HG02623 (cell line): ENCODE data around the gene PDPR.
"Not testable (repeated sequence)": the region's sequence is repeated elsewhere in the genome, so short reads cannot be mapped to it uniquely, and the experiment has no call there.

ENCODE experiments used
- ATAC-seq: cut with Tn5 transposase; IDR thresholded peaks from one replicate; pipeline ENCODE4 v1.9.1; 2021; ENCODE audit warnings: moderate library complexity; ENCODE audit not compliant: unreplicated experiment

The PDPR gene

DNA sequence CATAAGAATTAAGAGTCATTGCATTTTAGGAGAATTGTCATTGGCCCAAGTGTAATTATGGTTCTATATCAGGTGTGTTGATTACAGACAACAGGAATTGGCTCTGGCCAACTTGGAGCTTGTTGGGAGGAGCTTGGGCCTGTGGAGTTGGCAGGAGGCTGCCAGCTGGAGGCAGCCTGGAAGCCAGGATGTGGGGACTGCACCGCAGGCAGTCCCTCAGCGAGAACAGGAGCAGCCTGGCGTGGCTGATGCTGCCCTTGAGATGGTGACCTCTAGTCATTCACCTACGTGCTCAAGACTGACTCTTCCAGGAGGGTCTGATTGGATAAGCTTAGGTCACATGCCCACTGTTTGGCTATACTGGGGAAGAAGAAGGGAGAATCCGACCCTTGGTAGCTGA, 13.6 kb downstream of the PDPR start:
- ATAC-seq: not testable (repeated sequence)

DNA sequence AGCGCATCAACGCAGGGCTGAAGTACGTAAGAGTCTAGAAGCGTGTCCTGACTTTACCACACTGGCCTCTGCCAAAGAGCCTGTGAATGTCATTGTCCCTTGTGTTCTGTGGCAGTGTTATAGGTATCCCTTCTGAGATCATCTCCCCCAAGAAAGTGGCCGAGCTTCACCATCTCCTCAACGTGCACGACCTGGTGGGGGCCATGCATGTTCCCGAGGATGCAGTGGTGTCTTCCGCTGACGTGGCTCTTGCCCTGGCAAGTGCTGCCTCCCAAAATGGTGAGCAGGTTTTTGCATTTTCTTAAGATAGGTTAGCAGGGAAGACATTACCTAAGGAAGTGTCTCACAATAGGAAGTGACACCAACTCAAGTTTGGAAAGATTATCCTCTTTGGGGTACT, 14.7 kb downstream of the PDPR start:
- not testable (repeated sequence) for ATAC-seq

DNA sequence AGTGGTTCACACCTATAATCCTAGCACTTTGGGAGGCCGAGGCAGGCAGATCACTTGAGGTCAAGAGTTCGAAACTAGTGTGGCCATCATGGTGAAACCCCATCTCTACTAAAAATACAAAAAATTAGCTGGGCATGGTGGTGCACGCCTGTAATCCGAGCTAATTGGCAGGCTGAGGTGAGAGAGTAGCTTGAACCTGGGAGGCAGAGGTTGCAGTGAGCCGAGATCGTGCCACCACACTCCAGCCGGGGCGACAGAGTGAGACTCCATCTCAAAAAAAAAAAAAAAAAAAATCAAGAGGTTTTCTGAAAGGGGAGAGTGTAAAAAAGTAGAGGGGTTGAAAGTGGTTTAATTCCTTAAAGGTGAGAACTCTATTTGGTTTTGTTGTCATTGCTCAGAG, 21.7 kb downstream of the PDPR start:
- ATAC-seq: not testable (repeated sequence)

DNA sequence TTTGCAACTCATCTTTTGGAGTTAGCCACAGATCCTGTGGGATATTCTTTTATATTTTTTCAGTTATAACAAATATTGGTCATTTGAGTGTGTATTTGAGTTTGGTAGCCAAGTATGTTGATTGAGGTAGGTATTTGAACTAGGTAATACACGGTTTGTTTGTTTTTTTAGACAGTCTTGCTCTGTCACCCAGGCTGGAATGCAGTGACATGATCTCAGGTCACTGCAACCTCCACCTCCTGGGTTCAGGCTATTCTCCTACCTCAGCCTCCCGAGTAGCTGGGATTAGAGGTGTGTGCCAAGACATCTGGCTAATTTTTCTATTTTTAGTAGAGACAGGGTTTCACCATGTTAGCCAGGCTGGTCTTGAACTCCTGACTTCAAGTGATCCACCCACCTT, 22.5 kb downstream of the PDPR start:
- not testable (repeated sequence) for ATAC-seq

DNA sequence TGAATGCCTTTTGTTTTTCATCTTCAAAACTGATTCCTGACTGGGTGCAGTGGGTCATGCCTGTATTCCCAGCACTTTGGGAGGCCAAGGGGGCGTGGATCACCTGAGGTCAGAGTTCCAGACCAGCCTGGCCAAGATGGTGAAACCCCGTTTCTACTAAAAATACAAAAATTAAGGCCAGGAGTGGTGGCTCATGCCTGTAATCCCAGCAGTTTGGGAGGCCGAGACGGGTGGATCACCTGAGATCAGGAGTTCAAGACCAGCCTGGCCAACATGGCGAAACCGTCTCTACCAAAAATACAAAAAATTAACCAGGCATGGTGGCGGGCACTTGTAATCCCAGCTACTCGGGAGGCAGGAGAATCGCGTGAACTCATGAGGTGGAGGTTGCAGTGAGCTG, 28.6 kb downstream of the PDPR start:
- ATAC-seq: not testable (repeated sequence)

DNA sequence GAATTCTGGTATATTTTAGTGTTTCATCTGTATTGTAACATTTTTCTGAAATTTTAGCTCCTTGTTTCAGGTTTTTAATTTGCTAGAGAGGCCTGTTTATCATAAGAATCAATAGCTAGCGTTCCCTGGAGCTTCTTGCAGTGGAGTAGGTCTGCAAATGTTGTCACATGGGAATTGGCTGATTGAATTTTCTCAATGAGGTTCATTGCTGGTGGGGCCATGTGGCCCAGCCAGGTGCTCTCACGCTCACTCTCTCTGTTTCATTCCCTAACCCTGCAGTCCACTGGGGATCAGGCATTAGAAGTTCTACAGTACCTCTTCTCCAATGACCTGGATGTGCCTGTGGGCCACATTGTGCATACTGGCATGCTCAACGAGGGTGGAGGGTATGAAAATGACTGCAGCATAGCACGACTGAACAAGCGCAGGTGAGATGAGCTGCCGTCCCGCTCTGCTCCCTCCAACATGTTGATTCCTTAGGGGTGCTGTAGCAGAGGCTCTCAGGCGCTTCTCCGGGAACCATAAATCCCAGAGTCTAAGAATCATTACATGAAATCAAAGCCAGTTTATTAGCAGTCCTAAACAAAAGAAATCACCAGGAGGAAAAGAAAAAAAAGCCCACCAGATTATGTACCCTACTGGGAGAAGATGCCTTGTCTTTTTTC, 29.2 kb downstream of the PDPR start:
- ATAC-seq: not testable (repeated sequence)

DNA sequence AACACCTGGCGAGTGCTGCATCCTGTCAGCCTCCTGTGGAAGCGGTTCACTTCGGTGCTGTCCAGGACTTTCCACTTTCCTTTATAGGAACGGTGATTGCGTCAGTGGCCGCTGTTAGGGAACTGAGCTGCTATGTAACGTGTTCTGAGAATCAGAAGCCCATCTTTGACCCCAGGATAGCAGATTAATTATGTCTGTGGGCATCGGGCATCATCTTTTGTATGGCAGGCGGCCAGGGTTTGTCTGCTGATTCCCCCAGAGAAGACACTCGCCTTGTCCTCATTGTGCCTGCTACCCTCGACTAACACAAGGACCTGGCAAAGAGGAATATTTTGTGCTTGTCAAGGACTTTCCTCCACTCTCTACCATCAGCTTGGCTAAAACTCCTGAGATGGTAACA, 33.7 kb downstream of the PDPR start:
- ATAC-seq: not testable (repeated sequence)

DNA sequence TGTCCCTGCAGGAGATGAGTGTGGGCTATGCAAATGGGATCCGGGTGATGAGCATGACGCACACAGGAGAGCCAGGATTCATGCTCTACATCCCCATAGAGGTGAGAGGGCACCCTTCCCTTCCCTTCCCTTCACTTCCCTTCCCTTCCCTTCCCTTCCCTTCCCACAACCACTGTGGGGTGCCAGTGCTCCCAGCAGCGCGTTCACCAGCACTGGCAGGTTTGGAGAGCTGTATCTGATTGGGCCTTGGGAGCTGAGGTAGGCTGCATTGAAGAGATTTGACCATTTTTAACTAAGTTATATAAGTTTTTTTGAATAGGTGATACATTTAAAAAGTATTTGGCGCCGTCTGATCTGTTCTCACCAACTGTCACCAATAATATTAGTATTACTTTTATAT, 34.3 kb downstream of the PDPR start:
- not testable (repeated sequence) for ATAC-seq

DNA sequence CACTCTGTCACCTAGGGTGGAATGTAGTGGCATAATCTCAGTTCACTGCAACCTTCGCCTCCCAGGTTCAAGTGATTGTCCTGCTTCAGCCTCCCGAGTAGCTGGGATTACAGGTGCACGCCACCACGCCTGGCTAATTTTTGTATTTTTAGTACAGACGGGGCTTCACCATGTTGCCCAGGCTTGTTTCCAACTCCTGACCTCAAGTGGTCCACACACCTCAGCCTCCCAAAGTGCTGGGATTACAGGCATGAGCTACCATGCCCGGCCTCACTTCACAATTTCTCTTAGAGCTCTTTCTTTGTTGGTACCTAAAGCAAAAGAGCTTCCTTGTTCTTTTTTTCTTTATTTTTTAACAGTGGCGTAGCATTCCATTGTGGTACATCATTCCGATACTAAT, 35.2 kb downstream of the PDPR start:
- ATAC-seq: not testable (repeated sequence)

DNA sequence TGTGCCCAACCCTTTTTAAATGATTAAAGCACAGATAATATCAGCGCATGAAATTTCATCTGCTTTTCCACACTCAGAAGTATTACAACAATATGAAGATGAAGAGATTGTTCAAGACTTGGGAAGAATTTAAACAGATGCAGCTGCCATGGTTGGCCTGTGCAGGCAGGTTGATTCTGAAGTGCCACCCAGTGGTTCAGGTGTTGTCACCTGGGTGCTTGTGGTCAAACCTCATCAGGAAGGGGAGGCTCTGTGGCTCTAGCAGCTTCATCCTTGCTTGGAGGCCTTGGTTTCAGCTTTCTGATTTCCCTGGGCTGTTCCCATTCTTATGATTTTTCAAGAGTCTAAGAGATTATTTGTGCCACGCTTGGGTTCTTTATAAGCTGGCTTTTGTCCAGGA, 37.3 kb downstream of the PDPR start:
- ATAC-seq: no peak

DNA sequence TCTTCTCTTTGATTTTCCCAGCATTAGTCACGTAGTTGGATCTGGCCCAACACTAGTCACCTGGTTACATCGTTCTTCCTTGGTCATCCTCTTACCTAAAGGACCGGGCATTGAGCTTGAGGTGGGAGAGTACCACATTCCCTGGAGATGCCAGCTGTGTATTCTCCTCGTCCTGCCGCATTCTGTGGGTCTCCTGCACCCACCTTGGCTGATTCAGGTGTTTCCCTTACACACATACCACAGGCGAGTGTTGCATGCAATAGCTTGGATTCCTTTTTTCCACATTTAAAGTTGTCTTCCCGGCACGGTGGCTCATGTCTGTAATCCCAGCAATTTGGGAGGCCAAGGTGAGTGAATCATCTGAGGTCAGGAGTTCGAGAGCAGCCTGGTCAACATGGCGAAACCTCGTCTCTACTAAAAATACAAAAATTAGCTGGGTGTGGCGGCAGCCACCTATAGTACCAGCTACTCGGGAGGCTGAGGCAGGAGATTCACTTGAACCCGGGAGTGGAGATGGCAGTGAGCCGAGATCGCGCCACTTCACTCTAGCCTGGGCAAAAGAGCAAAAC, 37.9 kb downstream of the PDPR start:
- ATAC-seq: no peak

DNA sequence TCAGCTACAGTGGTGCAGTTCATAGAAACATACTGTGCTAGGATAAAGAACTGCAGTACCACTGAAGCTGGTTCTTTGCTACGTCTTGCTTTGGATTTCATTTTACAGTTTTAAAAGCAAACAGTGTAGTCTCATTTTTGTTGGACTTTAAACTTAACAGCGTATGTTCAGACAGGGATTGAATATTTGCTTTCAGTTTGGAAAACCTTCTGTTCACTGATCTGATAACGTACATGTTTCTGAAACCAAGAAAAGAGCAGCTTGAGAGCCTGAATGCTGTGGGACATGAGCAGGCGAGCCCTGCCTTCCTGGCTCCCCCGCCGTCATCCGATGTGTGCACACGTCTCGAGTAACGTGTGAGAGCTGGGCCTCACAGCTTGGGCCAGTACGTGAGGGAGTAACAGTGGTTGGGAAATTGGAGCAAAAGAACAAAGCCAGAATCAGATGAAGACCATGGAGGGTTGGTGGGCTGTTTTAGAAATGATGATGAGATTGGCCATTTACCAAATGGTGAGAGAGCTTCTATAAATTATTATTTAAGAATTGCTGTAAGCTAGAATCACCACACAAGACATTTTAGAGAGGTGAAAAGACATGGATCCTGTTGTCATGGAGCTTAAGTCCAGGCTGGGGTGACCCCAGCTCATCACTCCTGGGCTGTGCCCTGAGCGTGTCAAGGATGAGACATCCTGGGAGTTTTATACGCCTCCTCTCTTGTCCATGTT, 38.6 kb downstream of the PDPR start:
- no peak for ATAC-seq

DNA sequence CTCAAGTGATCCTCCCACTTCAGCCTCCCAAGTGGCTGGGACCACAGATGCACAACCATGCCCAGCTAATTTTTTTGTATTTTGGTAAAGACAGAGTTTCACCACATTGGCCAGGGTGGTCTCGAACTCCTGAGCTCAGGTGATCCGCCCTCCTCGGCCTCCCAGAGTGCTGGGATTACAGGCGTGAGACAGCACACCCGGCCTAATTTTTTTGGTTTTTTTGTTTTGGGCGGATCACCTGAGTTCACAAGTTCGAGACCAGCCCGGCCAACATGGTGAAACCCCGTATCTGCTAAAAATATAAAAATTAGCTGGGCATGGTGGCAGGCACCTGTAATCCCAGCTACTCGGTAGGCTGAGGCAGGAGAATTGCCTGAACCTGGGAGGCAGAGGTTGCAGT, 40.6 kb downstream of the PDPR start:
- not testable (repeated sequence) for ATAC-seq

DNA sequence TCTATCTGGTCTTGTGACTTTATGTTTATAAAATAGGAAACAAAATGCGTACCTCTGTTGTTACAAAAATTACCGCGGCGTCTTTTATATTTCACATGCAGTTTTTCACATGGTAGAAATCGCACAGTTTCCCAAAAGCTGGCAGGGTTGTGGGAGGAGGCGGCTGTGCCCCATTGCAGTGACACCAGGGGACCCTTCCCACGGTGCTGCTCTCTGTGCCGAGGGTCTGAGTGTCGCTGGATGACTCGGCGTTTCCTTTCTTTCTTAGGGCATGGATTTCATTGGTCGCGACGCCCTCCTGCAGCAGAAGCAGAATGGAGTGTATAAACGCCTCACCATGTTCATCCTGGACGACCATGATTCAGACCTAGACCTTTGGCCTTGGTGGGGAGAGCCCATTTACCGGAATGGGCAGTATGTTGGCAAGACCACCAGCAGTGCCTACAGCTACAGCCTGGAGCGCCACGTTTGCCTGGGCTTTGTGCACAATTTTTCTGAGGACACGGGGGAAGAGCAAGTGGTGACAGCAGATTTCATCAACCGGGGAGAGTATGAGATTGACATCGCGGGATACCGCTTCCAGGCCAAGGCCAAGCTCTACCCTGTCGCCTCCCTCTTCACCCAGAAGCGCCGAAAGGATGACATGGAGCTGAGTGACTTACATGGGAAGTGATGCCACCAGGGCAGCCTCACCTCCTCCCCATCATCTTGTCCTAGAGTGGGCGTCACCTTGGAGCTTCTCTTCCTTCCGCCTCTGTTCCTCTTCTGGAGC, 42.3 kb downstream of the PDPR start:
- ATAC-seq: no peak

DNA sequence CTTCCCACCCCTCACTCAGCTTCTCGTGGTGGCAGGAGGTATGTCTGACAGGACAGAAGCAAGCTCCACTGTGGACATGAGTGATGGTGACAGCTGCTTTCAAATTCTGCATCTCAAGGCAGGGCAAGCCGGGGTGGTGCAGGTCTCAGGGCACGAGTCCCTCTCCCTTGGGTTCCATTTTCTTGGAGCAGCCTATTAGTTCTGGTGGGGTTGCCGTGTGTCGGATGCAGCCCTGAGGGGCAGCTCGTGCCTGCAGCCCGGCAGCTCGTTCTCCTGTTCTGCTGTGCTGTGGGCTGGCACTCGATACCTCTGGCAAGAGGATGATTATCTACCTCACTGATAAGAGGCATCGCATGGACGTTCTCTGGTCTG, 43.0 kb downstream of the PDPR start:
- ATAC-seq: no peak

DNA sequence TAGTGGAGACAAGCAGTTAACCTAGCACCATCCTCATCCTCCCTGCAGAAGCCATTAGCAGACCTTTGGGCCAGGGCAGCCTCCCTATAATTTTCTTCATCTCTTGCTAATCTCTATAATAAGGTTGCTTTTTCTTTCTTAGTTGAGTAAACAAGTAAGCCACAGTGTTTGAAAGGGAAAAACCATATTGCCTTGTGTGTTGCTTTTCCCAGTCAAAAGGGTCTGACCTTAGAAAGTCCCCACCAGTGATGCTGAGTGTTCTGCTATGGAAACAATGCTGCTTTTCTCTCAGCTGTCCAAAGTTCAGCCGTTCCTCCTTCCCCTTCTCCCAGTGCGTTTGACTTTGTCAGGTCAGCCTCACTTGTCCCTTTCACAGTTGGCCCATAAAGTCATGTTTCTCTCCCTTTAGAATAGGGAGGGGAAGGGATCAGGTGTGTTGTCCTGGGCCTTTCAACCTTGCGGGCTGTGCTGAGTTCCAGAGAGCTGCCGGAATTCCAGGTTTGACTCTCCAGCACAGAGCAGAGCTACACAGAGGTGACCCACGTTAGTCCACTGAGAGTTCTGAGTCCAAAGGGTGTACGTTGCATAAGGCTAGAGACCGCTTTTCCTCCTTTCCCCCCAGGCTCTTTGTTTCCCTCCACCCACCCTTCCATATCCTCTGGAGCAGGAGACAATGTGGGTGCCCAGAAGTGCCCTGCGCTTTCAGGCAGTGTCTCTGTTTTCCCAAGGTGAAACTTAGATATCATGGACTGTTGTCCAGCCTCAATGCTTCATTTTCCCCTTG, 43.5 kb downstream of the PDPR start:
- no peak for ATAC-seq

DNA sequence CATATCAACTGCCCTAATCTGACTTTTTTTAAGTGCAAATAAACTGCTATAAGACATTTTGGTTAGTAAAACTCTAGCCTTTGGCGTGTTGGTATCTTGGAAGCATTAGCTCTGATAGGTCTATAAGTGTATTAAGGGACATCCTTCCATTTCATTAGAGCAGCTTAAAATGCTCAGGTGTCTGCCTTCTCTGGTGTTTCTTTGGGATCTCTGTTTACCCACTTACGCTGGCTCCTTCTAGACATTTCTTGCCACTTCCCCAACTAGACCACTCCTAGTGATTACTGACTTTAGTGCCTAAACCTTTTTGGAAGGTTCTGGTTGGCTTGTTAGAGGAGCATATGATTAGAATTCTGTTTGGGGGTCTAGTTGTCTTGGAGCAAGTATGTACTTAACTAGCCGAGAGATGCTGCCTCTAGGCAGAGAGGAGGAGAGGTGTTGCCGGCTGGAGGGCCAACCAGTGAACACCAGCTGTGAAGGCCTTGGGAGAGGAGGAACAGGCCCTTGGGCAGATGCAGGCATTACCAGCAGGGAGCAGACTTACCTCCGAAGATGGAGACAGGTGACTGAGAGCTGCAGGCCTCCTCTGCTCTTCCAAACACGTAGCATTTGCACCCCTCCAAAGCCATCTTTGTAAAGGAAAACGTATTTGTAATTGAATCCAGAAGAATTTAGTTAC, 44.3 kb downstream of the PDPR start:
- no peak for ATAC-seq

DNA sequence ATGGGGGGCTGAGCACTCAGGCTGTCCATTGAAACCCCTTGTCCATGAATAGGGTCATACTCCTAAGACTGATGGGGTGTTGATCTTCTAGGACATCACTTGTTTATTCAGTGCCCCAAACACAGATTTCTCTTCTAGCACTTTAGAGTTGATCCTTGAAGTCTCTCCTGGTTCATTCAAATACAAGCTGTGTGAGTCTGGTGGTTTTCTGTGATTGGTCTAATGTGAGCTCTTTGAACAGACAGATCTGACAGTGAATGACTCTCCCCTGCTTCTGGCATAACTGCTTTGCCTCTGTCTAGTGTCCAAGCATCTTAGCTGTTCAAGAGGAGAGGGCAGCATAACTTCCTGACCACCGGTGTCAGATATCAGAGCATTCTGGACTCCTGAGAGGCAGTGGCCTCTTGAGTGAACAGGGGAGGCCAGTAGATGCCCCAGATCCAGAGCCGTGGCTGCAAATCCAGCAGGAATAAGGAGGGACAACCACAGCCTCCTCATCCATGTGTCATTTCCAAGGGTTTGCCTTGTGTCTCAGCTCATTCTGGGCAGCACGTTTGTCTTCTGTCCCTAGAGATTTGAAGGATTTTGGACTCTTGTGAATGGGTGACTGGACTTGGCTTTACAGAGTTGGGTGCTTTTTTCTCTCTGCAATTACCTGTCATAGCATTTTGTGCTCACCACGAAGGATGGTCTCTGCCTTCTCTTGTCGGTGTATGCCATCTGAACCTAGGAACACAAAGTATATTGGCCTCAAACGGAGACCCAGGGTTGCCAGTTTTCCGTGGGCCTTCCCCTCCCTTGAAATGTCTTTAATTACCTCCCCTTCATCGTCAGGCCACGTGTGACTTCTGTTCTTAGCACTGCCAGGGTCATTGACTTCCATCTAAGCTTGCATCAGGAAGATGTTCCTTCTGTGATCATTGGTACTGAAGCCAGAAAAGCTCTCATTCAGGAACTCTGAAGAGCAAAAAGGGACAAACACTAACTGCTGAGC, 45.5 kb downstream of the PDPR start:
- no peak for ATAC-seq

DNA sequence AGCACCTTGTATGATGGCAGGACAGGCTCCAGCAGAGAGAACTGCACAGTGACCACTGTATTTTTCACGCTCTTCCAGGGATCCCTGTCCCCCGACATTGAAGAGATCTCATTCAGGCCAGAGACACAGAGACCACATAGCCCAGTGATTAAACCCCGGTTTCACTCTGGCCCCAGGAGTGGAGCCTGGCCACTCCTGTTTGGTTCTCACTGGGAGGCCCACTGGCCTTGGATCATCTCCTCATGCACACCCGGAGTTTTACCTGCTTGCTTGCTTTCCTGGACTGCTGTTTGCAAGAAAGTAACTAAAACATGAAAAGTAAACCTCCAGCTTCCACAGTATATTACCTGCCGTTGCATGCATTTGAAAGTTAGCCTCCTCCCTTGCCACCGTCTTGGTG, 46.3 kb downstream of the PDPR start:
- no peak for ATAC-seq
